ENCODE results near the gene SSR3.
"Not testable (repeated sequence)": the region's sequence is repeated elsewhere in the genome, so short reads cannot be mapped to it uniquely, and the experiment has no call there.

SSR3 gene

GRCh38 chr3:156576651-156577348 lies 21.9 kb upstream of the SSR3 start:
- no peak for DNase-seq (ENCODE audit: extremely low read depth in 1 of 2, low read depth in 1 of 2)

DNA sequence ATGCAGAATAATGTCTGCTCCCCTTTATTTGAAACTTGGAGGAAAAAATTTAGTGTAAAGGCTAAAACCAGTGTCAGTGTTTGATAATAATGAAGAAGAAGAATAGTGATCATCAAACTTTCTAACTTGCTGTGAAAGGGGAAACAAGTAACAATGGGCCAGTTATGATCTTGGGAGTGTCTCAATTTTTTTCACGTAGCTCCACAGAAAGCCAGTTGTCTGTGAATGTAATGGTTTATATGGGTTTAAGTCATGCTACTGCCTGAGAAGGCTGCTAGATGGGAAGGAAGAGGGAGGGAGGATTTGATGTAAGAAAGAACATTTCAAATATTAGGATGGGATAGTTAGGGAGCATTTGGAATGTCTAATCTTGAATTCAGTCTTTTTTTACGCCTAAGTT lies 21.1 kb upstream of the SSR3 start:
- no peak for DNase-seq (ENCODE audit: extremely low read depth in 1 of 2, low read depth in 1 of 2)

DNA sequence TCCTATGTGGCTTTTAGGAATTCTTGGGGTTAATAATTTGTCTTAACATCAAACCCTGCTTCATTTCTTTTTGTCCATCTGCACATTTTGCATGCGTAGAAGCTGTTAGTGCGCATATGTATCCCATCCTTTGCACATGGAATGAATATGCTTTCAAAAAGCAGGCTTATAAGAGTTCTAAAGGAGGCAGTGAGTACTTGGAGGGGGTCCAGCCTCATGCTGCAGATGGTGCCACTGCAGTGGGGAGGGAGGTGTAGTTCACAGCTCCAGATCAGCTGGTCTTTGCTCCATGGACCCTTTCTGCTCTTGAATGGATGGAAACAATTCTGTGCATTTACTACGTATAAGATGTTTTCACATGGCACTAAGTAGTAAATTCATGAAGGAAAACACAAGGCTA lies 20.7 kb upstream of the SSR3 start:
- no peak for DNase-seq (ENCODE audit: extremely low read depth in 1 of 2, low read depth in 1 of 2)

- not testable (repeated sequence) for DNase-seq (ENCODE audit: extremely low read depth in 1 of 2, low read depth in 1 of 2)
These were observed 15.0 kb upstream of the SSR3 start for GRCh38 chr3:156569881-156570280.

- DNase-seq (ENCODE audit: extremely low read depth in 1 of 2, low read depth in 1 of 2), result not testable (repeated sequence)
These were observed 14.1 kb upstream of the SSR3 start for GRCh38 chr3:156569016-156569415.

- no peak for DNase-seq (ENCODE audit: extremely low read depth in 1 of 2, low read depth in 1 of 2)
These were observed 9.2 kb upstream of the SSR3 start for GRCh38 chr3:156563900-156564682.

- not testable (repeated sequence) for DNase-seq (ENCODE audit: extremely low read depth in 1 of 2, low read depth in 1 of 2)
These were observed 7.6 kb upstream of the SSR3 start for GRCh38 chr3:156562486-156562885.

DNA sequence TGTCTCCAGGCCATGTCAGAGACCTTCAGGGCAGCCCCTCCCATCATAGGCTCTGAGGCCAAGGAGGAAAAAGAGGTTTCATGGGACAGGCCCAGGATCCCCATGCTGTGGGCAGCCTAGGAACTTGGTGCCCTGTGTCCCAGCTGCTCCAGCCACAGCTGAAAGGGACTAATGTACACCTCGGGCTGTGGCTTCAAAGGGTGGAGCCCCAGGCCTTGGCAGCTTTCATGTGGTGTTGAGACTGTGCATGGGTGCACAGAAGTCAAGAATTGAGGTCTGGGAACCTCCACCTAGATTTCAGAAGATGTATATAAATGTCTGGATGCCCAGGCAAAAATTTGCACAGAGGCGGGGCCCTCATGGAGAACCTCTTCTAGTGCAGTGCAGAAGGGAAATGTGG lies 6.6 kb upstream of the SSR3 start:
- no peak for DNase-seq (ENCODE audit: extremely low read depth in 1 of 2, low read depth in 1 of 2)

DNA sequence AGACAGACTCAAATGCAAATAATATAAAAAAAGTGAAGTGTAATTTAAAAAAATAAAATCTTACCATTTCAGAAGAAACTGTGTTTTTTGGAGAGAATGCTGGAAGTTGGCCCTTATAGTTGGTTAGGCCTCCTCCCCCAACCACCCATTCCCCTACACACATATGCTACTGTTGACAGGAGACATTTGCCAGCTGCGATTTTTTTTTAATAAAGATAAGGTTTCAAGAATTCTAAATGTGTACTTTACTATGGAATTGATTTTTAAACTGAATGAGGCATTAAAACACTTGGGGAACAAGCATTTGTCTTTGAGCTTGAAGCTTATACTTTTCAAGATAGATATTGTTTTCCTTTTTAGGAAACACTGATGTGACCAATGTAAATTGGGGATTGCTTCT lies 4.4 kb upstream of the SSR3 start:
- no peak for DNase-seq (ENCODE audit: extremely low read depth in 1 of 2, low read depth in 1 of 2)

- no peak for DNase-seq (ENCODE audit: extremely low read depth in 1 of 2, low read depth in 1 of 2)
These were observed 3.5 kb upstream of the SSR3 start for GRCh38 chr3:156558389-156558788.

GRCh38 chr3:156554515-156554841 lies 439 bp downstream of the SSR3 start:
- no peak for DNase-seq (ENCODE audit: extremely low read depth in 1 of 2, low read depth in 1 of 2)

GRCh38 chr3:156553705-156554356 lies 1.1 kb downstream of the SSR3 start:
- no peak for DNase-seq (ENCODE audit: extremely low read depth in 1 of 2, low read depth in 1 of 2)

DNA sequence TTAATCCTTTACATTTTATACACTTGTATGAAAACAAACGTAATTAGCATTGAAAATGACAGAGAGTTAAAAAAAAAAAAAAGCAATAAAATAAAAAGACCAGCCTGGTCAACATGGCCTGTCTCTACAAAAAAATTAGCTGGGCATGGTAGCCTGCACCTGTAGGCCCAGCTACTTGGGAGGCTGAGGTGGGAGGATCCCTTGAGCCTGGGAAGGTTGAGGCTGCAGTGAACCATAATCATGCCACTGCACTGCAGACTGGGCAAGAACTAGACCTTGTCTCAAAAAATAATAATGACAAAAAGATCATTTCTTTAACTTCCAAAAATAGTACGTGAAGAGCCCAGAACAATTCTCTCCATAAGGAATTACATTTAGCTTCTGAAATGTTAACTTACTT lies 1.9 kb downstream of the SSR3 start:
- no peak for DNase-seq (ENCODE audit: extremely low read depth in 1 of 2, low read depth in 1 of 2)

GRCh38 chr3:156551746-156552145 lies 3.2 kb downstream of the SSR3 start:
- no peak for DNase-seq (ENCODE audit: extremely low read depth in 1 of 2, low read depth in 1 of 2)

GRCh38 chr3:156551261-156551660 lies 3.7 kb downstream of the SSR3 start:
- no peak for DNase-seq (ENCODE audit: extremely low read depth in 1 of 2, low read depth in 1 of 2)

- DNase-seq (ENCODE audit: extremely low read depth in 1 of 2, low read depth in 1 of 2), result no peak
These were observed 6.0 kb downstream of the SSR3 start for GRCh38 chr3:156548902-156549301.

GRCh38 chr3:156548041-156548687 lies 6.8 kb downstream of the SSR3 start:
- no peak for DNase-seq (ENCODE audit: extremely low read depth in 1 of 2, low read depth in 1 of 2)

DNA sequence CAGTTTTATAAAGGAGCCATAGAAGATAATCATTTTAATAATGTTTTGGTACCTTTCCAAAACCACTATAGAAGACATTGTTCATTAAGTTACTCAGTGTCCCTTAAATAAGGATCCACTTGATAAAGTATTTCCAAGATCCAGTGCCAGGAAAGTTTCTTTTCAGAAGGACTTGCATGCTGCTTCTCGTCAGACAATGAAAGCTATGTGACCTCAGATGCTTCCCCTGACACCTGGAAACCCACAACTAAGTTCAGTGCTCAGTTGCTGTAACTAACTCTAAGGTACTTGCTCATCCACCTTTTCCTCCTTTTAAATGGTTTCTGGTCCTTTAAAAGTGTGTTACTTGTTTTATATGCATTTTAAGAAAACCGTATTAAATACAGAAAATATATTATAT lies 7.3 kb downstream of the SSR3 start:
- no peak for DNase-seq (ENCODE audit: extremely low read depth in 1 of 2, low read depth in 1 of 2)

DNA sequence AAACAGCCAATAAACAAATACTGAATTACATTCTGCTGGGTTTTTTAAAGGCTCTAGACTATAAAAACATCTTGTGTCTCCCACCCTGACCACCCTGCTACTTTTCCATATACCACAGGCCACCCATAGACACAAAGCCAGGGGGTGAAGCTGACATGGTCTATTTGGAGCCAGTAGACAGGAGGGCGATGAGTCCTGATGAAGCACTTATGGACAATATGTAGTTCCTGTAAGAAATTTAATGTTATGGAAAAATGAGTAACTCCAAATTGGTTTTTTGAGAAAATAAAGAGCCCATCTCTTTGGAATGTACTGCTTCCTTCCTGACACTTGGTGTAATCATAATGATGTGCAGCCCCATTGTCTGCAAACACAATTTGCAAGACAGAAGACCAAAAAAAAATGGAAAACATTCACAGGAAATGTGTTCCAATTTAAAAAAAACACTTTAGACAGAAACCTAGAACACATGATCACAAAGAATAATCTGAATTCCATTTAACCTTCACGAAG lies 11.8 kb downstream of the SSR3 start:
- DNase-seq (ENCODE audit: extremely low read depth in 1 of 2, low read depth in 1 of 2), result no peak

GRCh38 chr3:156542101-156543042 lies 12.5 kb downstream of the SSR3 start:
- DNase-seq (ENCODE audit: extremely low read depth in 1 of 2, low read depth in 1 of 2), result no peak
